Activated naive CD8-positive, alpha-beta T cell treated with anti-CD3 and anti-CD28 coated beads, Interleukin-2, amount 10 ng/mL, durations not matched to agents 7 days and 5 days (primary cell): ENCODE measurements around the gene CYBRD1. TPM values are rescaled to one million over a fixed set of nuclear protein-coding genes. Genes with fewer than 3 reads are reported as not detected.

Experiments
- ATAC-seq: fragments of 150-1000 bp; cut with Tn5 transposase; one replicate; pipeline ENCODE4 v1.10.0; 2021; ENCODE audit warnings: low read depth, moderate library complexity
- POLR2A ChIA-PET: fragments of 350-600 bp; sonication (Branson Sonifier 250); formaldehyde crosslinking; loops from one replicate; lab custom pipeline; 2021; ENCODE audit warnings: antibody characterized with exemption; lab: Charles Lee
- DNase-seq: peaks from one replicate; pipeline ENCODE4 v3.0.0; 2021
- H3K27ac Mint-ChIP-seq: one replicate; pipeline ENCODE4 v1.8.0; 2022; ENCODE audit warnings: mild to moderate bottlenecking, mixed read lengths
- H3K27me3 Mint-ChIP-seq: one replicate; pipeline ENCODE4 v1.8.0; 2022; ENCODE audit warnings: mild to moderate bottlenecking, moderate library complexity, mixed read lengths
- H3K36me3 Mint-ChIP-seq: one replicate; pipeline ENCODE4 v1.8.0; 2021; ENCODE audit warnings: mild to moderate bottlenecking, mixed read lengths
- H3K4me1 Mint-ChIP-seq: one replicate; pipeline ENCODE4 v1.8.0; 2021; ENCODE audit warnings: mixed read lengths
- H3K4me3 Mint-ChIP-seq: one replicate; pipeline ENCODE4 v1.8.0; 2022; ENCODE audit warnings: mild to moderate bottlenecking, moderate library complexity, mixed read lengths
- H3K9me3 Mint-ChIP-seq: one replicate; pipeline ENCODE4 v1.8.0; 2021; ENCODE audit warnings: mixed read lengths
- total RNA-seq, 2 experiments: library from RNA; stranded (reverse); gene quantifications; one replicate each; pipeline ENCODE4 v1.2.3, GENCODE V29; 2021

CYBRD1 gene
- total RNA-seq, 2 experiments from 2014 or later: 0.89 to 1.1 TPM

DNA sequence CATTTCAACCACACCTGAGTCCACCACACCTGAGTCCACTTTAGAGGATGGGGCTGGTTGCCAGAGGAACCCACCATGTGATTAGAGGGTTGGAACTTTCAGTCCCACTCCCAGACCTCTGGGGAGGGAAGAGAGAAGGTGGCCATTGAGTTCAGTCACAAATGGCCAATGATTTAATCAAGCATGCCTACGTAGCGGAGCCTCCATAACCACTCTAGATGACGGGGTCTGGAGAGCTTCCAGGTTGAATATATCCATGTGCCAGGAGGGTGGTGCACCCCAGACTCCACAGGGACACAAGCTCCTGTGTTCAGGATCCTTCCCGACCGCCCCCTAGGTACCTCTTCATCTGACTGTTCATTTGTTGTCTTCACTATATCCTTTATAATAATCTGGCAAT lies 53.3 kb downstream of the CYBRD1 start:
- H3K36me3 Mint-ChIP-seq: no peaks in the 10 kb centered on the region
- ATAC-seq (no peak), DNase-seq (no peak)
- H3K4me3 Mint-ChIP-seq: no peak overlapping the region
- no peaks in the 10 kb centered on the region for H3K9me3 Mint-ChIP-seq
- H3K27me3 Mint-ChIP-seq: no peaks in the 10 kb centered on the region
- peaks cover 7% of the 10 kb centered on the region for H3K4me1 Mint-ChIP-seq
- POLR2A ChIA-PET: no interaction called here
- no peak overlapping the region for H3K27ac Mint-ChIP-seq

- Mint-ChIP-seq H3K27me3 (no peaks in the 10 kb centered on the region), H3K9me3 (no peaks in the 10 kb centered on the region), H3K4me1 (peaks cover 7% of the 10 kb centered on the region), H3K27ac (no peak overlapping the region), H3K4me3 (no peak overlapping the region), H3K36me3 (no peaks in the 10 kb centered on the region)
- POLR2A ChIA-PET: no interaction called here
- no peak for ATAC-seq
- no peak for DNase-seq
These were observed 56.0 kb downstream of the CYBRD1 start for GRCh38 chr2:171578127-171578803.

GRCh38 chr2:171579481-171579880 lies 57.2 kb downstream of the CYBRD1 start:
- POLR2A ChIA-PET: no interaction called here

GRCh38 chr2:171583566-171583965 lies 61.3 kb downstream of the CYBRD1 start:
- POLR2A ChIA-PET: no interaction called here
- ATAC-seq: no peak
- Mint-ChIP-seq H3K36me3 (no peaks in the 10 kb centered on the region), H3K27ac (no peak overlapping the region), H3K4me1 (no peaks in the 10 kb centered on the region), H3K4me3 (no peak overlapping the region), H3K9me3 (no peaks in the 10 kb centered on the region), H3K27me3 (peaks cover 2% of the 10 kb centered on the region)
- no peak for DNase-seq

More at GRCh38 chr2:171579481-171579880, 57.2 kb downstream of the CYBRD1 start:
- Mint-ChIP-seq H3K27ac (no peak overlapping the region), H3K27me3 (no peaks in the 10 kb centered on the region), H3K4me3 (no peak overlapping the region), H3K9me3 (no peaks in the 10 kb centered on the region), H3K36me3 (no peaks in the 10 kb centered on the region), H3K4me1 (peaks cover 1% of the 10 kb centered on the region)
- ATAC-seq (no peak), DNase-seq (no peak)

DNA sequence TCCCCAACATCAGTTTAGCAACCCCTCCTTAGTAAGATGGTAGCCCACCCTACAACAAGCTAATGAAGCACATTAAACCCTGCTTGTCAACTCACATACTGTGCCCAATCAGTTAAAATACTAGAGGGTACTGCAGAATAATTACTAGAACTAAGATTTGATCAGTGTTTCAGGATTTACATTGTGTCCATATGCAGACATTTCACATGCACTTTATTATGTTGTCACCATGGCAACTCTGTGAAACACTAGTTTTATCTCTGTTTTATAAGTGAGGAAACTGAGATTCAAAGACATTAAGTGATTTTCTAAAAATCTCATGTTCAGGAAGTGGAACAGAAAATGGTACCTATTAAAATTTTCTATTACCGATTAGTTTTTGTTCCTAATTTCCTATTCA lies 61.7 kb downstream of the CYBRD1 start:
- Mint-ChIP-seq H3K27ac (no peak overlapping the region), H3K27me3 (peaks cover 5% of the 10 kb centered on the region), H3K4me1 (no peaks in the 10 kb centered on the region), H3K4me3 (no peak overlapping the region), H3K36me3 (no peaks in the 10 kb centered on the region), H3K9me3 (no peaks in the 10 kb centered on the region)
- DNase-seq (no peak), ATAC-seq (no peak)
- POLR2A ChIA-PET: no interaction called here

DNA sequence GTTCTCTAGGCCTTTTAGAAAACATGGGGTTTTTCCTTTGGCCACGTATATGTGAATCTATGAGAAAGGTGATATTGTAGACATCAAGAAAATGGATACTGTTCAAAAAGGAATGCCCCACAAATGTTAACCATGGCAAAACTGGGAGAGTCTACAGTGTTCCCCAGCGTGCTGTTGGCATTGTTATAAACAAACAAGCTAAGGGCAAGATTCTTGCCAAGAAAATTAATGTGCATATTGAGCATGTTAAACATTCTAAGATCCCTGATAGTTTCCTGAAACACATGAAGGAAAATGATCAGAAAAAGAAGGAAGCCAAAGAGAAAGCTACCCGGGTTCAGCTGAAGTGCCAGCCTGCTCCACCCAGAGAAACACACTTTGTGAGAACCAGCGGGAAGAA lies 64.9 kb downstream of the CYBRD1 start:
- POLR2A ChIA-PET: no interaction called here
- Mint-ChIP-seq H3K4me1 (no peaks in the 10 kb centered on the region), H3K27ac (no peak overlapping the region), H3K36me3 (no peaks in the 10 kb centered on the region), H3K9me3 (no peaks in the 10 kb centered on the region), H3K27me3 (peaks cover 12% of the 10 kb centered on the region), H3K4me3 (no peak overlapping the region)
- no peak for DNase-seq
- ATAC-seq: no peak

- no peak overlapping the region for H3K4me3 Mint-ChIP-seq
- H3K4me1 Mint-ChIP-seq: no peaks in the 10 kb centered on the region
- H3K27me3 Mint-ChIP-seq: peaks cover 14% of the 10 kb centered on the region
- no peaks in the 10 kb centered on the region for H3K9me3 Mint-ChIP-seq
- POLR2A ChIA-PET: no interaction called here
- ATAC-seq: no peak
- DNase-seq: no peak
- no peak overlapping the region for H3K27ac Mint-ChIP-seq
- H3K36me3 Mint-ChIP-seq: no peaks in the 10 kb centered on the region
These were observed 65.3 kb downstream of the CYBRD1 start for GRCh38 chr2:171587567-171587966.

DNA sequence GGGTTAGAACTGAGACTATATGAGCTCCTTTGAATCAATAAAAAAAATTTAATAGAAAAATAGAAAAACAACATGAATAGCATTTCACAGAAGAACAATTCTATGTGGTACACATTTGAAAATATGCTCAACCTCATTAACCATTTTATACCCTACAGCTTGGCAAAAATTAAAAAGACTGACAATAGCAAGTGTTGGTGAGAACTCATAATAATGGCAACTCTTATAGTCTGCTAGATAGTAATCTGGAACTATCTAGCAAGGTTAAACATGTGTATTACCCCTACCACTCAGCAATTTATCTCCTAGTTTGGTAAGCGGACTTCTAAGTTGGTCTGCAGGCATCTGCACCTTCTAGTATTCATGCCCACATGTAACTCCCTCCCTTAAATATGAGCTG lies 67.8 kb downstream of the CYBRD1 start:
- H3K9me3 Mint-ChIP-seq: no peaks in the 10 kb centered on the region
- no peaks in the 10 kb centered on the region for H3K4me1 Mint-ChIP-seq
- H3K36me3 Mint-ChIP-seq: no peaks in the 10 kb centered on the region
- ATAC-seq: no peak
- POLR2A ChIA-PET: no interaction called here
- H3K27me3 Mint-ChIP-seq: peaks cover 18% of the 10 kb centered on the region
- no peak overlapping the region for H3K4me3 Mint-ChIP-seq
- no peak overlapping the region for H3K27ac Mint-ChIP-seq
- DNase-seq: no peak

- no peak for ATAC-seq
- Mint-ChIP-seq H3K36me3 (no peaks in the 10 kb centered on the region), H3K4me1 (no peaks in the 10 kb centered on the region), H3K27ac (no peak overlapping the region), H3K9me3 (no peaks in the 10 kb centered on the region), H3K4me3 (no peak overlapping the region), H3K27me3 (peaks cover 18% of the 10 kb centered on the region)
- POLR2A ChIA-PET: no interaction called here
- DNase-seq: no peak
These were observed 69.8 kb downstream of the CYBRD1 start for GRCh38 chr2:171592036-171592555.

- DNase-seq: no peak
- Mint-ChIP-seq H3K36me3 (no peaks in the 10 kb centered on the region), H3K27ac (no peak overlapping the region), H3K4me1 (peaks cover 3% of the 10 kb centered on the region), H3K4me3 (no peak overlapping the region), H3K9me3 (no peaks in the 10 kb centered on the region), H3K27me3 (peaks cover 15% of the 10 kb centered on the region)
- POLR2A ChIA-PET: no interaction called here
- no peak for ATAC-seq
These were observed 73.2 kb downstream of the CYBRD1 start for GRCh38 chr2:171595456-171595855.

DNA sequence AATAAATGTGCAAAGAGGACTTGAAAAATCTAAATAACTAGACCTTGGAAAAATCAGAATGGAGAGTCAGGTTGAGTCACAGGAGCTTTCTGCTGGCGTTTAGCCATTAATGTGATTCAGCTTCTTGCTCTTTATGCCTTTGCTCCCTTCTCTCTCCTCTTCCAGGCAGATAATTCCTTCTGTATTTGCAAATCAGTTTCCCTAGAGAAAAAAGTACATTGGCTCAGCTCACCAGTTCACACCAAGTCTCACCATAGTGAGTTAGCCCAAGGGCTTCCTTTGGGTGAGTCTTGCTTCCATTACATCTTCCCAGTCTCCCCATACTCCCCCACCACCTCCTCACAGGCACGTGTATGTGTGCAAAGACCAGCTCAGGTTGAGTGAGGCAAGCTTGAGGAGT lies 73.6 kb downstream of the CYBRD1 start:
- POLR2A ChIA-PET: no interaction called here
- Mint-ChIP-seq H3K9me3 (no peaks in the 10 kb centered on the region), H3K4me3 (no peak overlapping the region), H3K27ac (no peak overlapping the region), H3K4me1 (peaks cover 3% of the 10 kb centered on the region), H3K36me3 (no peaks in the 10 kb centered on the region), H3K27me3 (peaks cover 15% of the 10 kb centered on the region)
- ATAC-seq (no peak), DNase-seq (no peak)

- Mint-ChIP-seq H3K4me1 (peaks cover 3% of the 10 kb centered on the region), H3K9me3 (no peaks in the 10 kb centered on the region), H3K4me3 (no peak overlapping the region), H3K27me3 (peaks cover 13% of the 10 kb centered on the region), H3K27ac (no peak overlapping the region), H3K36me3 (no peaks in the 10 kb centered on the region)
- POLR2A ChIA-PET: no interaction called here
- no peak for DNase-seq
- peak; percentile 90 for ATAC-seq
These were observed 76.5 kb downstream of the CYBRD1 start for GRCh38 chr2:171598713-171599319.

DNA sequence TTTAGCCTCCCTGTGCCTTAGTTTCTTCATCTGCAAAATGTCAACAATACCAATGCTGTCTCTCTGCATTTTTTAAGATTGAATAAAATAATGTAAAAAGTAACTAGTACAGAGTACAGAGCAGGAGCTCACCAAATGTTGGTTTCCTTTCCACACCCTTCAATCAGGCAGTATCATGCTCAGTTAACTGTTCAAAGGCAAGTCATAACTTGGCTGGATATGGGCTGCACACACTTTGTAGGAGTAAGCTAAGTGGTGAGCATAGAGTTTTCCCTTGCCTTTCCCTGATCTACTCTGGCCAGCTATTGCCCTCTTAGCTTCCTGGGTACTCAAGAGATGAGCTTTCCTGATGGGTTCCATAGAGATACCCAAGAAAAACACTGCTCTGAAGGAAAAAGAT lies 77.9 kb downstream of the CYBRD1 start:
- POLR2A ChIA-PET: no interaction called here
- Mint-ChIP-seq H3K27ac (no peak overlapping the region), H3K27me3 (peaks cover 11% of the 10 kb centered on the region), H3K4me1 (peaks cover 3% of the 10 kb centered on the region), H3K9me3 (no peaks in the 10 kb centered on the region), H3K36me3 (no peaks in the 10 kb centered on the region), H3K4me3 (no peak overlapping the region)
- ATAC-seq: no peak
- DNase-seq: no peak

DNA sequence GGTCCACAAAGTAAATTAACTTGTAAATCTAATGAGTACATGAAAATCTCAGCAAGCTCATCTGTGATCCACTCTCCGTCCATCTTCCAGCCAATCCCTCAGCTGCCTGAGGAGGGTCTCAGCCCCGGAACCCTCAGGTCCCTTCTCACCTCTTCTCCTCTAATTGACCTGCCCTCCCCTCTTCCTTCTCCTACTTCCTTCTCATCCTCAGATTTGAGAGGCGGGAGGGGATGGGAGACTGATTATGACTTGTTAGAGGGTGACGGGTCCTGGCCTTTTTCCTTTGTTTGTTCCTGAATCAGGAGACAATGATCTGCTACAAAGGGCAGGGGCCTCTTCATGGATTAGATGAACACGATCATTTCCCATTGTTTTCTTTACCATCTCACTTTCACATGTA lies 80.1 kb downstream of the CYBRD1 start:
- Mint-ChIP-seq H3K36me3 (no peaks in the 10 kb centered on the region), H3K4me1 (peaks cover 3% of the 10 kb centered on the region), H3K4me3 (no peak overlapping the region), H3K27ac (no peak overlapping the region), H3K27me3 (peaks cover 17% of the 10 kb centered on the region), H3K9me3 (no peaks in the 10 kb centered on the region)
- DNase-seq (no peak), ATAC-seq (no peak)
- POLR2A ChIA-PET: no interaction called here
